ENCODE measurements around the gene CALML4. TPM values are rescaled to one million over a fixed set of nuclear protein-coding genes. Genes with fewer than 3 reads are reported as not detected.
"Not testable (repeated sequence)": the region's sequence is repeated elsewhere in the genome, so short reads cannot be mapped to it uniquely, and the experiment has no call there.

Gene CALML4
- total and polyA plus RNA-seq, 2 donors (not counting 3 experiments of a cell fraction or from before 2014, with no cell fraction given), result 2.6 to 10.1 TPM

GRCh38 chr15:68203486-68203885 lies 1.6 kb downstream of the CALML4 start:
- Histone ChIP-seq H3K9me1 (replicated peaks; ENCODE audit: control insufficient read depth, extremely low read depth, insufficient read depth, low read length) (no peaks in the 10 kb centered on the region), H3K27me3 (ENCODE audit: control insufficient read depth in 2 of 2, insufficient read depth in 2 of 2, low read length in 2 of 2) (no peaks in the 10 kb centered on the region), H3K4me3 (replicated peaks in 1 of 3; ENCODE audit: insufficient read depth in 1 of 3, low read depth in 1 of 3, low read length in 3 of 3) (no peak overlapping the region), H3K27ac (ENCODE audit: insufficient read depth, low read depth, low read length) (no peak overlapping the region), H3K36me3 (ENCODE audit: control insufficient read depth in 2 of 2, extremely low read depth in 1 of 2, insufficient read depth in 2 of 2, low read length in 2 of 2) (no peaks in the 10 kb centered on the region), H3K9me3 (replicated peaks; ENCODE audit: control insufficient read depth, insufficient read depth, low read length) (no peaks in the 10 kb centered on the region), H3K4me2 (ENCODE audit: insufficient read depth, low read length) (no peak overlapping the region), H3K4me1 (ENCODE audit: control insufficient read depth, extremely low read depth, insufficient read depth, low read length) (peaks cover 15% of the 10 kb centered on the region), H3K79me2 (ENCODE audit: control insufficient read depth, insufficient read depth, low read length) (no peaks in the 10 kb centered on the region), H2AFZ (ENCODE audit: low read depth, low read length) (no peak overlapping the region), H4K20me1 (replicated peaks; ENCODE audit: control insufficient read depth, extremely low read depth, insufficient read depth, low read length) (no peaks in the 10 kb centered on the region), H3K9ac (replicated peaks; ENCODE audit: extremely low read depth, insufficient read depth, low read length) (no peak overlapping the region)
- FAIRE-seq (peak; percentile 28), DNase-seq (ENCODE audit: low read depth, low spot score) (no peak)
- ChIA-PET CTCF (no interaction called here), POLR2A (no interaction called here)
- intact Hi-C loops (cut with micrococcal nuclease) (no loop called here), dilution Hi-C loops (cut with MboI; ENCODE audit: extremely low pct_ligation_motif_present, low sequenced_read_pairs) (no loop called here)
- no TSS peak for BruUV-seq (replicated peaks)
- TF ChIP-seq EZH2 (IDR thresholded peaks at IDR 0.05; ENCODE audit: borderline replicate concordance, low read depth, low read length, severe bottlenecking), result no peak
- TF ChIP-seq JUN (IDR thresholded peaks at IDR 0.05; ENCODE audit: borderline replicate concordance, insufficient read depth, insufficient read length, low read depth), result no peak
- no peak for TF ChIP-seq GATA2 (IDR thresholded peaks at IDR 0.05; ENCODE audit: insufficient read depth, insufficient read length, low read depth, low read length)
- TF ChIP-seq POLR2AphosphoS5 (IDR thresholded peaks at IDR 0.05; ENCODE audit: insufficient read depth, low read depth, low read length), result no peak
- no peak for TF ChIP-seq POLR2A (IDR thresholded peaks at IDR 0.05; ENCODE audit: low read depth, low read length)
- no peak for TF ChIP-seq MAX (IDR thresholded peaks at IDR 0.05; ENCODE audit: insufficient read depth, insufficient read length)
- no peak for TF ChIP-seq MYC (IDR thresholded peaks at IDR 0.05; ENCODE audit: low read depth, low read length)
- TF ChIP-seq FOS (IDR thresholded peaks at IDR 0.05; ENCODE audit: borderline replicate concordance, insufficient read depth, low read length), result no peak
- TF ChIP-seq CTCF (IDR thresholded peaks at IDR 0.05; ENCODE audit: extremely low read depth in 1 of 2, insufficient read depth in 1 of 2, low read depth in 1 of 2, low read length in 2 of 2), result no peak

GRCh38 chr15:68202994-68203393 lies 2.1 kb downstream of the CALML4 start:
- intact Hi-C loops (cut with micrococcal nuclease); dilution Hi-C loops (cut with MboI; ENCODE audit: extremely low pct_ligation_motif_present, low sequenced_read_pairs); BruUV-seq (replicated peaks); FAIRE-seq; POLR2A ChIA-PET; H3K27ac ChIP-seq (ENCODE audit: insufficient read depth, low read depth, low read length); H3K4me3 ChIP-seq (replicated peaks in 1 of 3; ENCODE audit: insufficient read depth in 1 of 3, low read depth in 1 of 3, low read length in 3 of 3); DNase-seq (ENCODE audit: low read depth, low spot score); H2AFZ ChIP-seq (ENCODE audit: low read depth, low read length); H3K27me3 ChIP-seq (ENCODE audit: control insufficient read depth in 2 of 2, insufficient read depth in 2 of 2, low read length in 2 of 2); H3K9ac ChIP-seq (replicated peaks; ENCODE audit: extremely low read depth, insufficient read depth, low read length); CTCF ChIA-PET; H3K36me3 ChIP-seq (ENCODE audit: control insufficient read depth in 2 of 2, extremely low read depth in 1 of 2, insufficient read depth in 2 of 2, low read length in 2 of 2); H3K9me1 ChIP-seq (replicated peaks; ENCODE audit: control insufficient read depth, extremely low read depth, insufficient read depth, low read length); H3K79me2 ChIP-seq (ENCODE audit: control insufficient read depth, insufficient read depth, low read length); H3K9me3 ChIP-seq (replicated peaks; ENCODE audit: control insufficient read depth, insufficient read depth, low read length); H4K20me1 ChIP-seq (replicated peaks; ENCODE audit: control insufficient read depth, extremely low read depth, insufficient read depth, low read length); H3K4me2 ChIP-seq (ENCODE audit: insufficient read depth, low read length): not testable (repeated sequence)
- H3K4me1 ChIP-seq (ENCODE audit: control insufficient read depth, extremely low read depth, insufficient read depth, low read length), result peaks cover 15% of the 10 kb centered on the region

All from endothelial cell of umbilical vein (primary cell).